ENCODE measurements around the gene F7.
"Not testable (repeated sequence)": the region's sequence is repeated elsewhere in the genome, so short reads cannot be mapped to it uniquely, and the experiment has no call there.

F7 gene

GRCh38 chr13:113102302-113102701 lies 3.3 kb upstream of the F7 start:
- DNase-seq (ENCODE audit: low read depth), result not testable (repeated sequence)

- no peak for DNase-seq (ENCODE audit: low read depth)
Observed at GRCh38 chr13:113102727-113103126, 2.9 kb upstream of the F7 start.

- DNase-seq (ENCODE audit: low read depth), result no peak
Observed at GRCh38 chr13:113103646-113104045, 1.9 kb upstream of the F7 start.

GRCh38 chr13:113105921-113106452 lies 396 bp downstream of the F7 start:
- no peak for DNase-seq (ENCODE audit: low read depth)

GRCh38 chr13:113106711-113107351 lies 1.2 kb downstream of the F7 start:
- DNase-seq (ENCODE audit: low read depth), result no peak

GRCh38 chr13:113108521-113108920 lies 2.9 kb downstream of the F7 start:
- not testable (repeated sequence) for DNase-seq (ENCODE audit: low read depth)

- no peak for DNase-seq (ENCODE audit: low read depth)
Observed at GRCh38 chr13:113109151-113110047, 3.8 kb downstream of the F7 start.

GRCh38 chr13:113110048-113110851 lies 4.7 kb downstream of the F7 start:
- no peak for DNase-seq (ENCODE audit: low read depth)

GRCh38 chr13:113110852-113111315 lies 5.3 kb downstream of the F7 start:
- DNase-seq (ENCODE audit: low read depth), result no peak

GRCh38 chr13:113111821-113112220 lies 6.2 kb downstream of the F7 start:
- not testable (repeated sequence) for DNase-seq (ENCODE audit: low read depth)

GRCh38 chr13:113112475-113112874 lies 6.9 kb downstream of the F7 start:
- not testable (repeated sequence) for DNase-seq (ENCODE audit: low read depth)

- DNase-seq (ENCODE audit: low read depth), result no peak
Observed at GRCh38 chr13:113112893-113113845, 7.6 kb downstream of the F7 start.

- no peak for DNase-seq (ENCODE audit: low read depth)
Observed at GRCh38 chr13:113113846-113114271, 8.3 kb downstream of the F7 start.

- no peak for DNase-seq (ENCODE audit: low read depth)
Observed at GRCh38 chr13:113114511-113115362, 9.1 kb downstream of the F7 start.

- no peak for DNase-seq (ENCODE audit: low read depth)
Observed at GRCh38 chr13:113115363-113116205, 10.0 kb downstream of the F7 start.

- DNase-seq (ENCODE audit: low read depth), result no peak
Observed at GRCh38 chr13:113116206-113116800, 10.7 kb downstream of the F7 start.

GRCh38 chr13:113116871-113117271 lies 11.3 kb downstream of the F7 start:
- no peak for DNase-seq (ENCODE audit: low read depth)

- DNase-seq (ENCODE audit: low read depth), result no peak
Observed at GRCh38 chr13:113117335-113117872, 11.8 kb downstream of the F7 start.

Measured in non-pigmented ciliary epithelial cell (primary cell).